Neural cell (in vitro differentiated cells): ENCODE results near the gene MT1H.

Source experiments
- EP300 ChIP-seq: fragments of 450-650 bp; conservative IDR thresholded peaks from 2 replicates; pipeline ENCODE4 v1.6.1; 2014; ENCODE audit warnings: antibody characterized with exemption, mild to moderate bottlenecking, moderate library complexity; ENCODE audit not compliant: poor library complexity, severe bottlenecking
- EZH2 ChIP-seq: fragments of 200-600, 300-800 bp; shearing (Covaris generic), sonication (generic); IDR thresholded peaks from 2 replicates; pipeline ENCODE4 v1.6.1; 2014; ENCODE audit warnings: antibody characterized with exemption, low read length, borderline replicate concordance, mild to moderate bottlenecking; ENCODE audit not compliant: insufficient read depth, poor library complexity, severe bottlenecking
- MXI1 ChIP-seq: fragments of 450-650 bp; conservative IDR thresholded peaks from 2 replicates; pipeline ENCODE4 v1.6.1; 2014; ENCODE audit warnings: antibody characterized with exemption, mild to moderate bottlenecking; ENCODE audit not compliant: poor library complexity, severe bottlenecking
- POLR2AphosphoS5 ChIP-seq: IDR thresholded peaks from 2 replicates; pipeline ENCODE4 v1.6.1; 2012
- RAD21 ChIP-seq: fragments of 450-650 bp; conservative IDR thresholded peaks from 2 replicates; pipeline ENCODE4 v1.6.1; 2014; ENCODE audit warnings: antibody characterized with exemption, mild to moderate bottlenecking, moderate library complexity
- SMC3 ChIP-seq: fragments of 450-650 bp; conservative IDR thresholded peaks from 2 replicates; pipeline ENCODE4 v1.6.1; 2014; ENCODE audit warnings: antibody characterized with exemption, mild to moderate bottlenecking, moderate library complexity; ENCODE audit not compliant: poor library complexity
- TAF1 ChIP-seq: IDR thresholded peaks from 2 replicates; pipeline ENCODE4 v1.6.1; 2012; ENCODE audit warnings: low read depth
- TF ChIP-seq, protein P1 (sequence below): fragments of 450-650 bp; IDR thresholded peaks from 2 replicates; pipeline ENCODE4 v1.5.1; 2014; ENCODE audit warnings: antibody characterized with exemption, mild to moderate bottlenecking, moderate library complexity; ENCODE audit not compliant: poor library complexity, severe bottlenecking
- TF ChIP-seq, protein P2 (sequence below): IDR thresholded peaks from 2 replicates; pipeline ENCODE4 v1.6.1; 2012; ENCODE audit warnings: borderline replicate concordance

DNA sequence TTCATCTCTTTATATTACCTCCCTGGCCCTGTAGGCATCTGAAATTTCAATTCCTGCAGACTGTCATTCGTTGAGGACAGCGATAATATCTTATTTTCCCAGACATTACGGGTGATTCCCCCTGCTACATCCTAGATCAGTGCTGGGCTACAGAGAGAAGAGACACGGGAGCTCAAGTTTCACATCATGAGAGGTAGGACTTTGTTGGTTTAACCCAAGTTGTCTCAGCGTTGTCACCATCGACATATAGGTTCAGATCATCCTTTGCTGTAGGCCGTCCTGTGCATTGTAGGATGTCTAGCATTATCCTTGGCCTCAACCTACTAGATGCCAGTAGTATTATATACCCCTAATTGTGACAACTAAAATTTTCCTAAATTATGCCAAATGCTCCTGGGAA lies 31.9 kb downstream of the MT1H start:
- TF ChIP-seq, protein P1, sequence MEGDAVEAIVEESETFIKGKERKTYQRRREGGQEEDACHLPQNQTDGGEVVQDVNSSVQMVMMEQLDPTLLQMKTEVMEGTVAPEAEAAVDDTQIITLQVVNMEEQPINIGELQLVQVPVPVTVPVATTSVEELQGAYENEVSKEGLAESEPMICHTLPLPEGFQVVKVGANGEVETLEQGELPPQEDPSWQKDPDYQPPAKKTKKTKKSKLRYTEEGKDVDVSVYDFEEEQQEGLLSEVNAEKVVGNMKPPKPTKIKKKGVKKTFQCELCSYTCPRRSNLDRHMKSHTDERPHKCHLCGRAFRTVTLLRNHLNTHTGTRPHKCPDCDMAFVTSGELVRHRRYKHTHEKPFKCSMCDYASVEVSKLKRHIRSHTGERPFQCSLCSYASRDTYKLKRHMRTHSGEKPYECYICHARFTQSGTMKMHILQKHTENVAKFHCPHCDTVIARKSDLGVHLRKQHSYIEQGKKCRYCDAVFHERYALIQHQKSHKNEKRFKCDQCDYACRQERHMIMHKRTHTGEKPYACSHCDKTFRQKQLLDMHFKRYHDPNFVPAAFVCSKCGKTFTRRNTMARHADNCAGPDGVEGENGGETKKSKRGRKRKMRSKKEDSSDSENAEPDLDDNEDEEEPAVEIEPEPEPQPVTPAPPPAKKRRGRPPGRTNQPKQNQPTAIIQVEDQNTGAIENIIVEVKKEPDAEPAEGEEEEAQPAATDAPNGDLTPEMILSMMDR: no peak
- TF ChIP-seq POLR2AphosphoS5 (no peak), TAF1 (no peak), EP300 (no peak), EZH2 (no peak), MXI1 (no peak), RAD21 (no peak), SMC3 (no peak)
- TF ChIP-seq, protein P2, sequence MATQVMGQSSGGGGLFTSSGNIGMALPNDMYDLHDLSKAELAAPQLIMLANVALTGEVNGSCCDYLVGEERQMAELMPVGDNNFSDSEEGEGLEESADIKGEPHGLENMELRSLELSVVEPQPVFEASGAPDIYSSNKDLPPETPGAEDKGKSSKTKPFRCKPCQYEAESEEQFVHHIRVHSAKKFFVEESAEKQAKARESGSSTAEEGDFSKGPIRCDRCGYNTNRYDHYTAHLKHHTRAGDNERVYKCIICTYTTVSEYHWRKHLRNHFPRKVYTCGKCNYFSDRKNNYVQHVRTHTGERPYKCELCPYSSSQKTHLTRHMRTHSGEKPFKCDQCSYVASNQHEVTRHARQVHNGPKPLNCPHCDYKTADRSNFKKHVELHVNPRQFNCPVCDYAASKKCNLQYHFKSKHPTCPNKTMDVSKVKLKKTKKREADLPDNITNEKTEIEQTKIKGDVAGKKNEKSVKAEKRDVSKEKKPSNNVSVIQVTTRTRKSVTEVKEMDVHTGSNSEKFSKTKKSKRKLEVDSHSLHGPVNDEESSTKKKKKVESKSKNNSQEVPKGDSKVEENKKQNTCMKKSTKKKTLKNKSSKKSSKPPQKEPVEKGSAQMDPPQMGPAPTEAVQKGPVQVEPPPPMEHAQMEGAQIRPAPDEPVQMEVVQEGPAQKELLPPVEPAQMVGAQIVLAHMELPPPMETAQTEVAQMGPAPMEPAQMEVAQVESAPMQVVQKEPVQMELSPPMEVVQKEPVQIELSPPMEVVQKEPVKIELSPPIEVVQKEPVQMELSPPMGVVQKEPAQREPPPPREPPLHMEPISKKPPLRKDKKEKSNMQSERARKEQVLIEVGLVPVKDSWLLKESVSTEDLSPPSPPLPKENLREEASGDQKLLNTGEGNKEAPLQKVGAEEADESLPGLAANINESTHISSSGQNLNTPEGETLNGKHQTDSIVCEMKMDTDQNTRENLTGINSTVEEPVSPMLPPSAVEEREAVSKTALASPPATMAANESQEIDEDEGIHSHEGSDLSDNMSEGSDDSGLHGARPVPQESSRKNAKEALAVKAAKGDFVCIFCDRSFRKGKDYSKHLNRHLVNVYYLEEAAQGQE: no peak
